ENCODE results near the gene TIFAB.

The TIFAB gene

GRCh38 chr5:135425641-135426040 is 26.5 kb downstream of the TIFAB start:
- Histone ChIP-seq H3K9ac (ENCODE audit: low read depth, low read length) (peak overlapping the region; percentile 56), H4K20me1 (ENCODE audit: insufficient read depth, low read length) (no peaks in the 10 kb centered on the region), H3K9me3 (ENCODE audit: insufficient read depth, low read length, severe bottlenecking) (peaks cover 10% of the 10 kb centered on the region), H3K4me1 (ENCODE audit: insufficient read depth, low read length) (peaks cover 31% of the 10 kb centered on the region), H3K36me3 (ENCODE audit: insufficient read depth, low read length) (no peaks in the 10 kb centered on the region), H3K4me2 (ENCODE audit: insufficient read depth, low read length) (peak overlapping the region; percentile 51), H2AFZ (ENCODE audit: low read depth, low read length) (peak overlapping the region; percentile 73), H3K27me3 (ENCODE audit: insufficient read depth, low read length, poor library complexity) (no peaks in the 10 kb centered on the region), H3K79me2 (ENCODE audit: insufficient read depth, low read length) (no peaks in the 10 kb centered on the region), H3K27ac (ENCODE audit: low read length) (peak overlapping the region; percentile 92), H3K4me3 (ENCODE audit: low read depth in 1 of 2, low read length in 2 of 2) (peak overlapping the region in 1 of 2 experiments; percentile 31; a peak in 1 of 4 replicates)
- peak; percentile 62 for DNase-seq
- ATAC-seq (ENCODE audit: insufficient read depth, low read depth), result peak; percentile 88
- no peak for TF ChIP-seq EZH2 (IDR thresholded peaks at IDR 0.05; ENCODE audit: borderline replicate concordance, low read depth, low read length, severe bottlenecking)
- no peak for TF ChIP-seq CTCF (IDR thresholded peaks at IDR 0.05; ENCODE audit: borderline replicate concordance, extremely low read depth, low read length, poor library complexity, severe bottlenecking)

DNA sequence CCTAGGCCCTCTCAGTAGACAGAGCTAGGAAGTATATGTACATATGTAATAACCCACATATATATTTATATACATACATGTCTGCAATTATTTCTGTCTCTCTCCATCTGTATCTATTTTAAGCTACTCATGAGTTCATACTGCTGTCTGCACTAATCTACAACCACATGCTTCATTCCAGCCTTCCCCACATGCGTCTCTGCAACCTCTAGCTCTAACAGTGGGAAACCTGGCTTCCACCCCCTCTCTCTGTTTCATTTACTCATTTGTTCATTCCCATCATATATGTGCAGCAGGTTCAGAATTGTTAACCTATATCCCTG is 28.3 kb downstream of the TIFAB start:
- no peaks in the 10 kb centered on the region for H3K27me3 ChIP-seq (ENCODE audit: insufficient read depth, low read length, poor library complexity)
- H2AFZ ChIP-seq (ENCODE audit: low read depth, low read length), result no peak overlapping the region
- peaks cover 31% of the 10 kb centered on the region for H3K4me1 ChIP-seq (ENCODE audit: insufficient read depth, low read length)
- H3K36me3 ChIP-seq (ENCODE audit: insufficient read depth, low read length), result no peaks in the 10 kb centered on the region
- H3K27ac ChIP-seq (ENCODE audit: low read length), result no peak overlapping the region
- H4K20me1 ChIP-seq (ENCODE audit: insufficient read depth, low read length), result no peaks in the 10 kb centered on the region
- ATAC-seq (ENCODE audit: insufficient read depth, low read depth) (no peak), DNase-seq (no peak)
- TF ChIP-seq CTCF (IDR thresholded peaks at IDR 0.05; ENCODE audit: borderline replicate concordance, extremely low read depth, low read length, poor library complexity, severe bottlenecking) (no peak), EZH2 (IDR thresholded peaks at IDR 0.05; ENCODE audit: borderline replicate concordance, low read depth, low read length, severe bottlenecking) (no peak)
- peaks cover 10% of the 10 kb centered on the region for H3K9me3 ChIP-seq (ENCODE audit: insufficient read depth, low read length, severe bottlenecking)
- no peak overlapping the region for H3K9ac ChIP-seq (ENCODE audit: low read depth, low read length)
- H3K4me3 ChIP-seq (ENCODE audit: low read depth in 1 of 2, low read length in 2 of 2), result no peak overlapping the region
- H3K79me2 ChIP-seq (ENCODE audit: insufficient read depth, low read length), result no peaks in the 10 kb centered on the region
- no peak overlapping the region for H3K4me2 ChIP-seq (ENCODE audit: insufficient read depth, low read length)

DNA sequence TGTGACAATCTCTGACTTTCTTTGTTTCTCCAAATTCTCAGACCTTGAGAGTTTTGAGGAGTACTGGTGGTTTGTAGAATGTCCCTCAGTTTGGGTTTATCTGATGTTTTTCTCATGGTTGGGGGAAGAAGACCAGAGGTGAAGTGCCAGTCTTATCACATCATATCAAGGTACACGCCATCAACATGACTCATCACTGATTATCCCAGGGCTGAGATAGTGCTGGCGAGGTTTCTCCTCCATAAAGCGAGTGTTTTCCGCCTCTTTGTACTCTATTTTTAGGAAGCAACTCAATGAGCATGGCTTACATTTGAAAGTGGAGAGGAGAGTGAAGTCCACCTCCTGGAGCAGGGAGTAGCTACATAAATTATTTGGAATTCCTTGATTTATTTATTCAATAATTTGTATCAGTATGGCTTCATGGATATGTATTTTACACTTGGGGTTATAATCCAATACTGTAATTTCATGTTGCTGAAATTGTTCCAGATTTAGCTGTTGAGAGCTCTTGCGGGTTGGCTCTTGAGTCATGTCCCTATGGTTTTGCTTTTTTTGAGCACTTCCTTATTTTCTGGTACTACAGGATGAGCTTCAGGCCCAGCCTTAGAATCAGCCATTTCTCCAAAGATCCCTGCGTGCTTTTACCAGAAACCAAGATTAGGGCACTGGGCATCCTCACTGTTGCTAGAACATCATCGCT is 28.9 kb downstream of the TIFAB start:
- DNase-seq (no peak), ATAC-seq (ENCODE audit: insufficient read depth, low read depth) (no peak)
- Histone ChIP-seq H3K4me3 (ENCODE audit: low read depth in 1 of 2, low read length in 2 of 2) (no peak overlapping the region), H3K4me2 (ENCODE audit: insufficient read depth, low read length) (no peak overlapping the region), H3K36me3 (ENCODE audit: insufficient read depth, low read length) (no peaks in the 10 kb centered on the region), H3K79me2 (ENCODE audit: insufficient read depth, low read length) (no peaks in the 10 kb centered on the region), H3K9me3 (ENCODE audit: insufficient read depth, low read length, severe bottlenecking) (peaks cover 5% of the 10 kb centered on the region), H3K27ac (ENCODE audit: low read length) (no peak overlapping the region), H3K4me1 (ENCODE audit: insufficient read depth, low read length) (peaks cover 31% of the 10 kb centered on the region), H3K27me3 (ENCODE audit: insufficient read depth, low read length, poor library complexity) (no peaks in the 10 kb centered on the region), H2AFZ (ENCODE audit: low read depth, low read length) (no peak overlapping the region; the same call in 1 of the 2 replicates), H4K20me1 (ENCODE audit: insufficient read depth, low read length) (no peaks in the 10 kb centered on the region), H3K9ac (ENCODE audit: low read depth, low read length) (no peak overlapping the region)
- TF ChIP-seq CTCF (IDR thresholded peaks at IDR 0.05; ENCODE audit: borderline replicate concordance, extremely low read depth, low read length, poor library complexity, severe bottlenecking) (no peak), EZH2 (IDR thresholded peaks at IDR 0.05; ENCODE audit: borderline replicate concordance, low read depth, low read length, severe bottlenecking) (no peak)

Measured in DND-41 (cell line).